Stimulated activated CD4-positive, alpha-beta T cell treated with anti-CD3 and anti-CD28 coated beads, Interleukin-4, amount 100 ng/mL, for 24 hours (primary cell): ENCODE results near the gene RAD51D.
"Not testable (repeated sequence)": the region's sequence is repeated elsewhere in the genome, so short reads cannot be mapped to it uniquely, and the experiment has no call there.

Experiments
- DNase-seq: peaks from one replicate; pipeline ENCODE4 v3.0.0-alpha.2; 2020

Gene RAD51D

DNA sequence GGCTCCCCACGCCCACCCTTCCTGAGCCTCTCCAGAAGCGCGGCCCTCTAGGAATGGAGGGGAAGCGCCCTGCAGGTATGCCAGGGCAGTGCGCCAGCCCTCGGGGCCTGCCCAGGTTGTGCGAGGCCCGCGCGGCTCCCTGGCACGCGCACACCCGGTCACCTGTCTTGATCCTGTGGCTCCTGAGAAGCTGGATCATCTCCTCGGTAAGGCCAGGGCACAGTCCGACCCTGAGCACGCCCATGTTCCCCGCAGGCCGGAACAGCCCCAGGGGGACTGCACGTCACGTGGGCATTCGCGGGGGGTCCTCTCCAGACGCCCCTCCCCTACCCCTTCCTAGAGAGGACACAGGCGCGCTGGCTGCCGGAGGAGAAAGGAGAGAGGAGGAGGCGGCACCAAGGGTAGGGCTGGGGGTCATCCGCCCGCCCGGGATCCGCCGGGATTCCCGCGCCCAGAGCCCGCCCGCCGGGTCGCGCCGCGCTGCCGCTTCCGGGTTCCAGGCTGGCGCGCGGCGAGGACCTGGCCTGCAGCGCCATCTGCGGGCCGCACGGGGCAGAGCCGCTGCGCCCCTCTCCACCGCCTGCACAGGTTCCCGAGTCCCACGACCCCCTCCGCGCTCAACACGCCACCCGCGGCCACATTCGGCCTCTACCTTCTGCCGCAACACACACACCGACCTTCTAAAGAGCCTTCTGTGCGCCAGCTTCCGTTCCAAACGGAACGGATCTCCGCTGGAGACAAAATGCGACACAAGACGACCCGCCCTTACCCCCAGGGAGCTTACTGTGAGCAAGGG is at the start of gene RAD51D:
RAD51D (minus strand) TSS at position 491 of the 796 bp plus-strand sequence; CDS start at position 244, 247 bp downstream.
- peak; percentile 76 for DNase-seq

DNA sequence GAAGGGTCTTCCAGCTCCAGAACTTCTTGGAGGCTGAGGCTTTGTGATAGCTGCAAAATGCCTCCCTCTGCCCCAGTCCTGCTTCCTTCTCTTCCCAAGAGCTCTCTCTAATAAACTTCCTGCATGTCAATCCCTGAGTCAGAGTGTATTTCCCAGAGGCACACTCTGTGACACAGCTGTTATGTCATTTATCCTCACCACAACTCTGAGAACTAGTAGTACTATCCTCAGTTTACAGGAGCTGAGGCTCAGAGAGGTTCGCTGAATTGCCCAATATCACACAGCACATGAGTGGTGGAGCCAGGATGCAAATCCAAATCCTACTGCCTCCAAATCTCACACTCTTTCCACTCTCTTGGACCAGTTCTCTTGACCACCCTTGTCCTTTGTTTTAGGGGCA is 48.0 kb upstream of the RAD51D start:
- no peak for DNase-seq

DNA sequence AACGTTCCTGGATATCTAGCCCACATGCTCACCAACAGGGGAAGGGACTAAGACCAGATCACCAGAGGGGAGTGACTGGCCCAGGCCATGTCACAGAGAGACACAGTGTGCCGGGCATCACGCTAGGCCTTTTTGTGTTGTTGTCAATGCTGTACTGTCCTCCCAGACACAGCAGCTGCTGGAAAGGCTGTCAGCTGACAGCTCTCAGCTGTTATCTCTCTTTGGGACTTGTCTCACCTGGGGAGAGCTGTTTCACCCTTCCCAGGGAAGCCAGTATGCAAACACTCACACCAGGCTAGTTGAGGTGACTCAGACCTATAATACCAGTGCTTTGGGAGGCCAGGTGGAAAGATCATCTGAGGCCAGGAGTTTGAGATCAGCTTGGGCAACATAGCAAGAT is 47.4 kb upstream of the RAD51D start:
- DNase-seq = no peak

DNA sequence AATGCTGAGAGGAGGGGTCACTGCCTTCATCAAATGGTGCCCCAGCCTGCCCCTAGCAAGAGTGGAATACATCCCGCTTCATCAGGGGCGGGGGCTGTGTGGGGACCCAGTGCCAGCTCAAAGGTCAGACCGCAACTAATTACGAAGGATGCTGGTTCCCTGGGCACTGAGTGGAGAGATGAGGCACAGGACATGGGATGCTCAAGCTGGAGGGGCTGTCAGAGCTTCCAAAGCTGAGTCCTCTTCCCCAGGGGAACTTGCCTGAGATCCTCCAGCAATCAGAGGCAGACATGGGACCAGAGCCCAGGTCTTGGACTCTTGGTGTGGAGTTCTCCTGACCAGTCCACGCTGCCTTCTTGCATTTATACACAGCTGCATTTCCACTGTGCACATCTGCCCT is 46.9 kb upstream of the RAD51D start:
- no peak for DNase-seq

DNA sequence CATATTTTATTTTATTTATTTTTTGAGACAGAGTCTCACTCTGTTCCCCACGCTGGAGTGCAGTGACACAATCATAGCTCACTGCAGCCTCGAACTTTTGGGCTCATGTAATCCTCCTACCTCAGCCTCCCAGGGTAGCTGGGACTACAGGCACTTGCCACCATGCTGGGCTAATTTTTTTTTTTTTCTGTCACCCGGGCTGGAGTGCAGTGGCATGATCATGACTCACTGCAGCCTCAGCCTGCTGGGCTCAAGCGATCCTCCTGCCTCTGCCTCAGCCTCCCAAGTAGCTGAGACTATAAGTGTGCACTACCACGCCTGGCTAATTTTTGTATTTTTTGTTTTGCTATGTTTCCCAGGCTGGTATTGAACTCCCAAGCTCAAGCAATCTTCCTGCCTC is 45.1 kb upstream of the RAD51D start:
- no peak for DNase-seq

DNA sequence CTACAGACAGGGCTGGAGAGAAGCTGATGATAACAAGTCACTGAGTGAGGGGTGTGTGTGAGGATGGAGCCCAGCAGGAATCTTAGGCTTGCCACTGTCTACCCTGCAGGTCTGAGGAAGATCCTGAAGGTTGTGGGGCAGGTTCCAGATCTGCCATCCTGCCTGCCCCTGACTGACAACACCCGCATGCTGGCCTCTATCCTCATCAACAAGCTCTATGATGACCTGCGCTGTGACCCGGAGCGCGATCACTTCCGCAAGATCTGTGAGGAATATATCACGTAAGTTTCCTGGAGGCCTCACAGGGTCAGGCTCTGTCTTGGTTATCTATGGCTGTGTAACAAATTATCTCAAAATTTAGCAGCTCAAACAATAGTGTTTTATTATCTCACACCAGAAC is 44.2 kb upstream of the RAD51D start:
- no peak for DNase-seq

DNA sequence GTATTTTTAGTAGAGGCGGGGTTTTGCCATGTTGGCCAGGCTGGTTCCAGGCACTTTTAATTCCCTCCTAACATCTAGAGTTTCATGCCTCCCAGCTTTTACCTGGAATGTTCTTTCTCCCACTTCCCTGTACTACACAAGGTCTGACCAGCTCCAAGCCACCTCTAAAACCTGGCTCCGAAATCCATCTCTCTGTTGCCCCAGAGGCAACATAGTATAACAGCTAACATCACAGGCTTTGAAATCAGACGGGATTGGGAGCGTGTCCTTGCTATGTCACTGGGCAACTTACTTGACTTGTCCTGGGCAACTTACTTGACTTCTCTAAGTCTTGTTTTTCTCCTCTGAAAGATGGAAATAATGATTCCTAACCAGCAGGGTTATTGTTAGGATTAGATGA is 43.1 kb upstream of the RAD51D start:
- no peak for DNase-seq

DNA sequence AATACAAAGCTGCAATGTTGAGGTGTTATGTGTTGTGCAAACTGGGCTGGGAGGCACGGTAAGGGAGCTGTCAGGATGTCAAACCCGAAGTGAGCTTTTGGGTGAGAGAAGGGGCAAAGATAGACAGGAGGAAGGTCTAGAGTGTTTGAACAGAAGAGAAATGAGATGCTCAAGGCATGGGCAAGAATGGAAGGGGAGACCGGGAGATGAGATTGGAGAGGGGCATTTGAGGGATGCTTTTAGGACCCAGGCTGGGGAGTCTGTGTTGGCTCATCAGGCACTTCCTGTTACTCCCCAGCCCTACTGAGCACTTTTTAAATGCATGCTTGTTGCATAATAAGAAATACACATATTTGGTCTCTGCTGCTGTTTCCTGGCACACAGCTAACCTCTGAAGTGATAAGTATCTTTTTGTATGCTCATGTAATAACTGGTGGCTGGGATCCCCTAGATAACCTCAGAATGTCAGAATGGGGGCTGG is 41.7 kb upstream of the RAD51D start:
- DNase-seq = no peak

DNA sequence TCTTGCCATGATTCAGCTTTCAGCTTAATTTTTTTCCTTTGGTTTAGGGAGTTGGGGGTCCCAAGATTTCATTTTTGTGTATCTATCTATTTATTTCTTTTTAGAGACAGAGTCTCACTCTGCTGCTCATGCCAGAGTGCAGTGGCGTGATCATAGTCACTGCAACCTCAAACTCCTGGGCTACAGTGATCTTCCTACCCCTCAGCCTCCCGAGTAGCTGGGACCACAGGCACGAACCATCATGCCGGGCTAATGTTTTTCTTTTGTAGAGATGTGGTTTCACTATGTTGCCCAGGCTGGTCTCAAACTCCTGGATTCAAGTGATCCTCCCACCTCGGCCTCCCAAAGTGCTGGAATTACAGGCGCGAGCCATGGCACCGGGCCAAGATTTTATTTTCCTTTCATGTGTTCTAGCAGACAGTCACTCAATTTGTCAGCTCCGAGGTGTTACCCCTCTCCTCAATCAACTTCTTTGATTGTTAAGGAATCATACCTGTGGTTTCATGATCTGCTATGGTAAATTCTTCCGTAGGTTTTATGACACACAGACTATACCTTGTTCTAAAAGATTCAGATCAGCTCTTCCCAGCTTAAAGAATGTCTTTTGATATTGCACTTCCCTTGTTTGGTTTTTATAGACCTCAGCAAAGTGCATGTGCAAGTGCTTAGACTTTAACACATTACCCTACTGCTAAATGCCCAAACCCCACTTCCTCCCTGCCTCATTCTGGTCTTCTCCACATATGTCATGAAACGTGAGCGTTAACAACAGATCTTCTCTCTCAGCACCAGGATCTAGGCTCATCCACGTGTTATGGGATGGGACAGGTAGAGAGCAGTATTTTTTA is 40.9 kb upstream of the RAD51D start:
- DNase-seq = peak; percentile 39

DNA sequence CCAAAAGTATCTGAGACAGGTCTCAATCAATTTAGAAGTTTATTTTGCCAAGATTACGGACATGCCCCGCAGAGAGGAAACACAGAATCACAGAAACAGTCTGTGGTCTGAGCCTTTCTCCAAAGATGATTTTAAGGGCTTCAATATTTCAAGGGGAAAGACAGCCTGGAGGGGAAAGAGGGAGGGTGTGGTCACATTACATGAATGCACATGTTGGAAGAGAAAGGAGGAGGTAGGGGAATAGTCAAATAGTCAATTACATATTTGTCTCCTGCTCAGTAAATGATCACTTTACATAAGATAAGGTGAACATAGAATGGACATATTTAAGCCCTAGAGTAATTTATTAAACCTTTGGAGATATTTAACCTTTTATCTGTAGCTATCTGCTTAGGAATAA is 40.3 kb upstream of the RAD51D start:
- DNase-seq = no peak

DNA sequence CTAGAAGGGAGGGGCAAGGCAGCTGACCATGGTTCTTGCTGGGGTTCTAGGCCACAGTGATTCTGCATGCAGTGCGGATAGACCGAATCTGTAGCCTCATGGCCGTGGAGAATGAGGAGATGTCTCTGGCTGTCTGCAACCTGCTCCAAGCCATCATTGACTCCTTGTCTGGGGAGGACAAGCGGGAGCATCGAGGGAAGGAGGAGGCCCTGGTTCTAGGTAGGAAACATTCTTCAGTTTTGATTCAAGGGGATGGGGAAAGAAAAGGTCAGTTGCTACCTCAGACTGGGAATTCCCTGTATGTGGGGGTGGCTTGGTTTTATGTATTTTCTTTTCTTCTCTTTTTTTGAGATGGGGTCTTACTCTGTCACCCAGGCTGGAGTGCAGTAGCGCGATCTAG is 35.6 kb upstream of the RAD51D start:
- DNase-seq = no peak

DNA sequence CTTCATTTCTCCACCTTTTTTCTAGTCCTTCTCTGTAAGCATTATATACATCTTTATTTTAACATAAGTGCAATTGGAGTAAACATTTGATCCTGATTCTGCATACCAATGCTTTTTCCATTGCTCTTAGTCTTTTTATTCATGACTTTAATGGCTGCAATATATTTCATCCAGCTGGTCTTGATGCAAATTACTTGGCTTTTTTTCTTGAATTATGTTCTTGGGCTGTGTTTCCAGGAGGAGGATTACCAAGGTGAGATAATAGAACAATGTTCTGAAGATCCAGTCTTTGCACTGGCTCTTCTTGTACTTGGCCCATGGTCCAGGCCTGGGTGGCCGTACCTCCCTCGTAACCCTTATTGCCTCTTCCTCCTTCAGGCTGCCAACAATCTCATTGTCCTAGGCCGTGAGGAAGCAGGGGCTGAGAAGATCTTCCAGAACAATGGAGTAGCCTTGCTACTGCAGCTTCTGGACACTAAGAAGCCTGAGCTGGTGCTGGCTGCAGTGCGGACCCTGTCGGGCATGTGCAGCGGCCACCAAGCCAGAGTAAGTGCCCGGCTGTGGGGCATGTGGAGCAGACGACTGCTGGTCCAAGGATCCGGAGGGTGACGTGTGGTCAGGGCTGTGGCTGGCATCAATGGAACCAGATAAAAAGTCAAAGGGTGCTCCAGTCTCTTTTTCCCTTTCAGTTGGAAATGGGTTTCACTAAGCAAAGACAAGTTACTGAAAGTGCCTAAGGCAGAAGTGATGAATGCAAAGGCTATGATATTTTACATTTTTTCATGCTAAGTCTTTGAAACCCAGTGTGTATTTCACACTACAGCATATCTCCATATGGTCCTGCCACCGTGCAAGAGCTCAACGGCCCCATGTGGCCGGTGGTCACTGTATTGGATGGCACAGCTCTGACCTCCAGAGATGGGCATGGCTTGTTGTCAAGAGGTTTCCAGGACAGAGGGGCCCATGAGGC is 34.8 kb upstream of the RAD51D start:
- DNase-seq = no peak

DNA sequence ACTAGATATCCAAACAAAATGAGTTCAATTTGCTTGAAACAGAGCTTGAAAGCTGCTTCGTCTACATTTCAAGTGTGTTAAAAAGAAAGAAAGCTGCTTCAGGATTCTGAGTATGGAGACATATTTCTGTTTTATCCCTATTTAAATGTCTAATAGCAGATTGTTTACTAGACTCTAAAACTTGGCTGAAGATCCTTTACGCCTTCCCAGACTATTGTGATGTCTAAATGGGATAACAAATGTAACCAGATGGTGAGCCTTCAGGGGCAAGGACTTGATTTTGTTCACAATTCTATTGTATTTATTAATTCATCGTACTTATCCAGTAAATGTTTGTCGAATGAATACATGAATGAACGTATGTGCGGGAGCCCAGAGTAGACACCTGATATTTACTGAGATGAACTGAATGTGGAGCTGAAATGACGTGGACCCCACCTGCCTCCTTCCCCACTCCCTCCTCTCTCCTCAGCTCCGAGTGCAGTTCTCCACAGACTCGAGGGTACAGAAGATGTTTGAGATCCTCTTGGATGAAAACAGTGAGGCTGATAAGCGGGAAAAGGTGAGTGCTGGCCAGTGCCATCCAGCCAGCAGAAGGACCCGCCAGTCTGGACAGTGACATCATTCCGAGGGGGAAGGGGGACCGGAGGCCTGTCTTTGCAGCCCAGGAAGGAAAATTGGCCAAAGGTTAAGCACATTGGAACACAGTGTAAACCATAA is 32.9 kb upstream of the RAD51D start:
- DNase-seq = no peak

DNA sequence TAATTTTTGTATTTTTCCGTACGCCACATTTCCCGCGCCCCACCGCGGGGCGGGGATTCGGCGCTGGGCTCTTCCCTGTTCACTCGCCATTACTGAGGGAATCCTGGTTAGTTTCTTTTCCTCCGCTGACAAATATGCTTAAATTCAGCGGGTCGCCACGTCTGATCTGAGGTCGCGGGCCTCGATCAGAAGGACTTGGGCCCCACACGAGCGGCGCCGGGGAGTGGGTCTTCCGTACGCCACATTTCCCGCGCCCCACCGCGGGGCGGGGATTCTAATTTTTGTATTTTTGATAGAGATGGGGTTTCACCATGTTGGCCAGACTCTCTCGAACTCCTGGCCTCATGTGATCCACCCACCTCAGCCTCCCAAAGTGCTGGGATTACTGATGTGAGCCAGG is 31.4 kb upstream of the RAD51D start:
- not testable (repeated sequence) for DNase-seq

DNA sequence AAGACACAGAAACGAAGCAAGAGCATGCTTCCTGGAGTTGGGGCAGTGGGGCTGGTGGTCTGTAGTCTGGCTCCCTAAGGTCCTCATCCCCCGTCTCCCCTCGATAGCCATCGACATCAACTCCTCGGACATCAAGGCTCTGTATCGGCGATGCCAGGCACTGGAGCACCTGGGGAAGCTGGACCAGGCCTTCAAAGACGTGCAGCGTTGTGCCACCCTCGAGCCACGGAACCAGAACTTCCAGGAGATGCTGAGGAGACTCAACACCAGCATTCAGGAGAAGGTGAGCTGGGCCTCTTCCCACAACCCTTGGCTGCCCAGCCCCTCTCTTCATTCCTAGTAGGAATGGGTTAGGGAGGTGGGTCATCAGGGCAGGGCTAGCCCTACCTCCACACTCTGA is 30.3 kb upstream of the RAD51D start:
- DNase-seq = no peak

DNA sequence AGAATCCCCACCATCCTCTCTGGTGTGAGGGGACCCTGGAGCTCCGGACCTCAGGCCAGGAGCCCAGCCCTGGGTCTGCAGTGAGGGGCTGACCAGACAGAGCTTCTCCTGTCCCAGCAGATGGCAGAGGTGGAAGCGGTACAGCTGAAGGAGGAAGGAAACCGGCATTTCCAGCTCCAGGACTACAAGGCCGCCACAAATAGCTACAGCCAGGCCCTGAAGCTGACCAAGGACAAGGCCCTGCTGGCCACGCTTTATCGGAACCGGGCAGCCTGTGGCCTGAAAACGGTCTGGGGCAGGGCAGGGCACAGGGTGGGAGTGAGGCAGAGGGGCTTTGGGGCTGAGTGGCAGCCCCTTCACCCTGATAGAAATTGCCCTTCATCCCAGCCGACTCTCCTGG is 28.5 kb upstream of the RAD51D start:
- no peak for DNase-seq

DNA sequence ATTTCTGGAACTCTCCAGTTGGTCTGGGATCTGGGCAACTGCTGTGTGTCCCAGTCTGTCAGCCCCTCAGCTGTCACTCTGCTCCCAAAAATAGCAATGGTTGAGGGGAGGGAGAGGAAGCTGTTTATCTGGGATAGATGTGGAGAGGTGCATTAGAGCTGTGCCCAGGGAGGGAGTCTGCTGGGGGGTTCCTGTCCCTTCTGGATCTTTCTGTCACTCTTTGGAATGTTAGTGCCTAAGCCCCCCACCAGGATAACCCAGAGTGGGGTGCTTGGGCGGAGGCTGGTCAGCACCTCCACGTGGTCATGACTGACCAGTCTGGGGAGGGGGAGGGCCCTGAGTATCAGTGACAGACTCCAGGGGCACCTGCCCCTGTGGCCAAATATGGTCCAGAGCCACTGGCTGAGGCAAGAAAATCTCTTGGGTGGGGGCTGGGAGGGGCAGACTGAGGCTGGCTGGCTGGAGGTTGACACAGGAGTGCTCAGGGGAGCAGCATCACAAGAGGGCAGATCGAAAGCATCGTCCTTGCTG is 27.8 kb upstream of the RAD51D start, which contains the start of gene UNC45B:
UNC45B (plus strand) TSS at position 443 of the 531 bp plus-strand sequence. CDS start 447 bp downstream, outside the sequence.
- no peak for DNase-seq

DNA sequence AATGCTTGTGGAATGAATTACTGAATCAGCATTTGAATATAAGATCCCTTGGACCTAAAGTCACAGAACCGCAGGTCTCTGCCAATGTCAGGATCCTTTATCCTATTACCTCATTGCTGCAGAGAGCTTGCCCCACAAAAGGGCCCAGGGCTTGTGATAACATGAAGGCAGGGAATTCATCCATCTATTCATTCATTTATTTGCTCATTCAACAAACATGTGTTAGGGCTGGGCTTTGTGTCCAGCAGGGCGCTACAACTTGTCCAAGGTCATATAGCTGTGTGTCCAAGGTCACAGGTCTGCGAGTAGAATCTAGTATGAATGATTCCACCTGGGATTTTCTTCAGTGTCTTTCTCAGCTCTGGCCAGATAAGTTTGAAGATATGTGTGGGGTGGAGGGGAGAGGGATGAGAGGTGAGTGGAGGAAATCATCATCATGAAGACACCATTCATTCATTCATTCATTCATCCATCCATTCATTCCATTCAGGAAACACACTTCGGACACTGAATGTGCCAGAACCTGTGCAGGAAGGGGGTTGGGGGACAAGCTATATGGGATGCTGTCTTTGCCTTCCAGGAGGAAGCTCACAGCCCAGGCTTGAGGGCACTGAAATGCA is 26.7 kb upstream of the RAD51D start:
- no peak for DNase-seq

DNA sequence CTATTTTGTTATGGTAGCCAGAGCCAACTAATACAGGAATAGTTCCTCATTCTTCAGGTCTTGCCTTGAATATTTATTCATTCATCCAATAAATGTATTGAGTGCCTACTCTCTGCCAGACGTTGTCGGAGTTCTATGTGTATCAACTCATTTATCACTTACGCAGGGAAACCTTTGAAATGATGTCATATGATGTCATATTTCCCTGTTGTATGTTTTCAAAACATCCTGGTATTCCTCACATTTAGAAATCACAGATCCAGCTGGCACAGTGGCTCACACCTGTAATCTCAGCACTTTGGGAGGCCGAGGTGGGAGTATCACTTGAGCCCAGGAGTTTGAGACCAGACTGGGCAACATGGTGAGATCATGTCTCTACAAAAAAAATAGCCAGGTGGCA is 25.2 kb upstream of the RAD51D start:
- no peak for DNase-seq

DNA sequence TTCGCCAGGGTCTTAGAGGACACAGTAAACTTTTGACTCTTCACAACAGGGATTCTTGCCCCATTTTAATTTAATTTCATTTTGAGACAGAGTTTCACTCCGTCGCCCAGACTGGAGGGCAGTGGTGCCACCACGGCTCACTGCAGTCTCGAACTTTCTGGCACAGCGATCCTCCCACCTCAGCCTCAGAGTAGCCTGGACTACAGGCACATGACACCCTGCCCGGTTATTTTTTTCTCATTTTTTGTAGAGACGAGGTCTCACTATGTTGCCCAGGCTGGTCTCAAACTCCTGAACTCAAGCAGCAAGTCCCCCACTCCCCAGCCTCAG is 22.8 kb upstream of the RAD51D start:
- DNase-seq = no peak

DNA sequence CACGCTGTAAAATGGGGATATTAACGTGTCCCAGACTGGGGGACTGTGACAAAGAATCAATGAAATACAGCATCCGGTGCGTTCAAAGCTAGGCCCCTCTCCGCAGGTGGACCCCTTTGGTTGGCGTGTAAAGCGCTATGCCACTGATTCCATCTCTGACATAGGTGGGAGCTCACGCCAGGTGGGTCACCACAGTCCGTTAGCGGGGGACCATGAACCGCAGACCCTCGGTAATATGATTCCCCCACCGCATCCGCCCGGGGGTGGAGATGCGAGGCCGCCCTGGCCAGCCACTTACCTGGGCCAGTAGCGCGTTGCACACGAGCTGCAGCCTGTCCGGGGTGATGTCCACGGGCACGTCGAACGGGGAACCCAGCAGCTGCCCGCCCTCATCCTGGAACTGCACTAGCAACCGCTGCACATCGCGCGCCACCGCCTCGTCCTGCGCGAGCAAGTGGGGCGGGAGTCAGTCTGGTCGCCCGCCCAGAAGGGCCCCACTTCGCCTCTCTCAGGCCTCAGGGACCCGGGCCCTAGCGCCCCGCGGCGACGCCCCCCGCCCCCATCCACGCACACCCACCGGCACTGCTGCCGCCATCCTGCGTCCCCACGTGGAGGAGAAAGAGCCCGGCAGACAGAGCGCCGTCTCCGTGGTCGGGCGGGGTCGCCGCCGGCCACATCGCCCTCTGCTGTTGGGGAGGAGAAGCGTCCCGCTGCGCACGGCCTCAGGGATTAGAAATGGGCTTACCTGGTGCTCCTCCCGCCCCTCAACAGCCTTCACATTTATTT is 22.2 kb upstream of the RAD51D start, which contains the start of gene NLE1:
NLE1 (minus strand) TSS at position 623 of the 786 bp plus-strand sequence; CDS start at position 595, 28 bp downstream.
- DNase-seq = peak; percentile 91
